ENCODE results near the gene ARHGEF7.

Gene ARHGEF7

DNA sequence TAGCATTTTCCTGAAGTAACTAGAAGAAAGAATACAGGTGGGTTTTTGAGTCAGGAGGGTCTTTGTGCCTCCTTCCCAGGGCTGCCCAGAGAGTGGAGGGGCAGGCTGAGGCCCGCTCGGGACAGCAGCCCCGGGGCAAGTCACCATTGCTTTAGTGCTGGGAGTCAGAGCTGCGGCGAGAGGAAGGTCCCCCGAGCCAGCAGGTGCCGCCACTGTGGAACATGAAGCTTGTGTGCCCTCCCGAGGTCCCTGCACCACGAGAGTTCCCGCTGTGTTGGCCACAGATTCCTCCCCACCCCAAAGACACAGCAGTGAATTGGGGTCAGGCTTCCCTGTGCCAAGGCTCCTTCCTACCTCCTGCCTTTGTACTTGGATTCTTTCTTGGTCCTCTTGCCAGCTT, 154.4 kb downstream of the ARHGEF7 start:
- DNase-seq (ENCODE audit: extremely low read depth, low read depth): no peak
- TF ChIP-seq, protein P1, sequence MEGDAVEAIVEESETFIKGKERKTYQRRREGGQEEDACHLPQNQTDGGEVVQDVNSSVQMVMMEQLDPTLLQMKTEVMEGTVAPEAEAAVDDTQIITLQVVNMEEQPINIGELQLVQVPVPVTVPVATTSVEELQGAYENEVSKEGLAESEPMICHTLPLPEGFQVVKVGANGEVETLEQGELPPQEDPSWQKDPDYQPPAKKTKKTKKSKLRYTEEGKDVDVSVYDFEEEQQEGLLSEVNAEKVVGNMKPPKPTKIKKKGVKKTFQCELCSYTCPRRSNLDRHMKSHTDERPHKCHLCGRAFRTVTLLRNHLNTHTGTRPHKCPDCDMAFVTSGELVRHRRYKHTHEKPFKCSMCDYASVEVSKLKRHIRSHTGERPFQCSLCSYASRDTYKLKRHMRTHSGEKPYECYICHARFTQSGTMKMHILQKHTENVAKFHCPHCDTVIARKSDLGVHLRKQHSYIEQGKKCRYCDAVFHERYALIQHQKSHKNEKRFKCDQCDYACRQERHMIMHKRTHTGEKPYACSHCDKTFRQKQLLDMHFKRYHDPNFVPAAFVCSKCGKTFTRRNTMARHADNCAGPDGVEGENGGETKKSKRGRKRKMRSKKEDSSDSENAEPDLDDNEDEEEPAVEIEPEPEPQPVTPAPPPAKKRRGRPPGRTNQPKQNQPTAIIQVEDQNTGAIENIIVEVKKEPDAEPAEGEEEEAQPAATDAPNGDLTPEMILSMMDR (IDR thresholded peaks at IDR 0.05; ENCODE audit: low read depth, low read length): no peak

DNA sequence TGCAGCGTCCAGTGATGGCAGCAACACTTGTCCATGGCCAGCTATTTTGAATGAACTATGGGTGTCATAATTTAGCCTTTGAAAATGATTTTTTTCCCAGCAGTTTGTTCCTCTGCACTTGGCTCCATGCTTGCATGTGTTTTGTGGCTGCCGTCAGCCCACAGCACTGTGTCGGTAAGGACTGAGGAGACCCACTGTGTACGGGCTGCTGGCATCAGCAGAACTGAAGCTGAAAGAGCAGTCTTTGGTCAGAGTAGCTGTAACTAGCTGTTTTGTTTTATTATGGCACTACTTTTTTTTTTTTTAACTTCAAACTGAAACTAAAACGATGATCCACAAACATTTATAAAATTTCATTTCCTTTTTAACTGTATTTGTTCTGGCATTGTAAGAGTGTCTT, 155.0 kb downstream of the ARHGEF7 start:
- TF ChIP-seq, protein P1 (IDR thresholded peaks at IDR 0.05; ENCODE audit: low read depth, low read length): no peak
- DNase-seq (ENCODE audit: extremely low read depth, low read depth): no peak

DNA sequence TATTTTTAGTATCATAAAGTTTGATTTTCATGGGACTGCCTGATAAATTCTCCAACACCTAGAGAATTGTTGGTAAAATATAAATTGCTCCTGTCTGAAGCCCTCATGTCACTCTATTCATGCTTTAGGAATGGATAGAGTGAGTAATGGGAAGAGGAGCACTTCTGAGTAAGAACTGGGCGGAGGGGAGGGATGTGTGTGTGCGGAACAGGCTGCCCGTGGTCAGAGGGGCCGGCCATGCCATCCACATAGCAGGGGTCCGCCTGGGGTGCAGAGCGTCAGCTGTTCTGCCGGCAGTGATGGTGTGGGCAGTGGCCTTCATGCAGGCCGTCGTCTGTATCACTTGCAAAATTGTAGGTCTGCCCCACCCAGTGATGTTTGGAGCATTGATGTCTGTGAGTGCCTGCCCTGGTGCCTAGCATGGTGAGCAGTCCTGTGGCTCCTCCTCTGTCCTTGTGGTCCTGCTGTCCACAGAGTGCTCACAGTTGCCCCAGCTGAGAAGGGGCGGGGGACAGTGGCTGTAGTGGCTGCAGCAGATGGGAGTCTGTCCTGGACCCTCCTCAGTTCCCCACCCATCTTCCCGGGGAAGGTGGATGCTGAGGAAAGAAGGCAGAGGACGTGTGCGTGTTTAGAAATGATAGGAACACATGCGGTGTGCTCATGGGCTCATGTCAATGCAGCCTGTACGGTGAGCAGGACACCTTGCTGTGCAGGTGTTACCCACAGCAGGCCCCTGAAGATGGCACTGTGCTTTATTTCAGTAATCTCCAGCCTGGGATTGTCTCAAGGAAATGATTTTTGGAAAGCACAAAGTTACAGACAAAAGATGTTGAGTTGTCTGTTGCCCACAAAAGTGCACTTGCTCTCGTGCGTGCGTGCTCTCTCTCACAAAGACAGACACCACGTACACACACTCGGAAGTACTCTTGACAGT, 155.9 kb downstream of the ARHGEF7 start:
- no peak for DNase-seq (ENCODE audit: extremely low read depth, low read depth)
- TF ChIP-seq, protein P1 (IDR thresholded peaks at IDR 0.05; ENCODE audit: low read depth, low read length): no peak

DNA sequence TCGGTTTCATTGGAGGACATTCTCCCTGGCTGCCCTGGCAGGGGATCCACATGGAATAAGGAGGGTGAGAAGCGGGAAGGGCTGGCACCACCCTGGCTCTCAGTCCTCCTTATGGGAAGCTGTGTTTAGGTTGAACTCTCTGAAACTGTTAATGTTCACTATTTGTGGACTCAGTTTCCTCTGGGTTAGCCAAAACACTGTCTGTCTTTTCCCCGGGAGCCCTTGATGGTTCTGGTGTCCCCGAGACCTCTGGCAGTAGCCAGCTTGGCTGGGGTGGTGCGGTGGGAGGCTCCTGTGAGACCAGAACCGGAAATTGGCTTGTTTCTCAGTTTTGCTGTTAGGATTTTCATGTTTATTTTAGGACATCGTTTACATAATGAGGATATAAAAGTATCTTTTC, 157.0 kb downstream of the ARHGEF7 start:
- TF ChIP-seq, protein P1 (IDR thresholded peaks at IDR 0.05; ENCODE audit: low read depth, low read length): no peak
- DNase-seq (ENCODE audit: extremely low read depth, low read depth): no peak

DNA sequence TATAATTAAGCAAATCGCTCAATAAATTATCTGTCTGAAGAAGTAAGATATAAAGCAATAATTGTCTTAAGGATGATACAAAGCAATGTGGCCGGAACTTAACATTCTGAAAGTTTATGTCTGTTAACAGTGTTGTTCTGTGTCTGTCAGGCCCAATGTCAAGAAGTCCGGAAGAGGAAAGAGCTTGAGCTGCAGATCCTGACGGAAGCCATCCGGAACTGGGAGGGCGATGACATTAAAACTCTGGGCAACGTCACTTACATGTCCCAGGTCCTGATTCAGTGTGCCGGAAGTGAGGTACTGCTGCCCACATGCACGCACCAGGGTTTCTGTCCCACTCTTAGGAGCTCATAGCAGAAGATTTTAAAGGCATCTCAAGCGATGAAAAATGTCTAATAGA, 160.3 kb downstream of the ARHGEF7 start:
- no peak for DNase-seq (ENCODE audit: extremely low read depth, low read depth)
- TF ChIP-seq, protein P1 (IDR thresholded peaks at IDR 0.05; ENCODE audit: low read depth, low read length): no peak

DNA sequence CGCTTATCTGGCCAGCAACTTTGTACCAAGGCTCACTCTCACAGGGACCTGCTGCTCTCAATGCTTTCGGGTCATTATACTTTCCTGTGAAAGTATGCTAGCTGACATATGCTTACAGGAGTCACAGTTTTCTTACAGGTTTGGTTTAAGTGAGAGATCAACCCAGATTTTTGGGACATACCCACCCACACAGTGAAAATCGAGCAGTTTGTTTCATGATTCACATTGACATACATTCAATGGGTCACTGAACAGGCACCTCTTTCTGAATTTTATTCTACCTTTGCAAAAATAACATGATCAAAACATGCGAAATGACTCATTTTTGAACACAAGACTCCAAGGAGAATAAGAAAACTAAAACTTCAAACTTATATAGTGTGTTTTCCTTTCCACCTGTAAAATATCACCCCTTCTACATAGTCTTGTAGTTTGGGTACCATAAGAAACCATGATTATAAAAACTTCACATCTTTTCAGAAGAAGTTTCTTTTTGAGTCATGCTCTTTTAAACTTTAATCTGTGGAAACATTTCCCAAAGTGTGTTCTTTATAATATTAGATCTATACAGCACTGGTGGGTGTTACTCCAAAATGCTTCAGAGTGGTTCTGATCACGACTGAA, 161.0 kb downstream of the ARHGEF7 start:
- TF ChIP-seq, protein P1 (IDR thresholded peaks at IDR 0.05; ENCODE audit: low read depth, low read length): no peak
- DNase-seq (ENCODE audit: extremely low read depth, low read depth): no peak

DNA sequence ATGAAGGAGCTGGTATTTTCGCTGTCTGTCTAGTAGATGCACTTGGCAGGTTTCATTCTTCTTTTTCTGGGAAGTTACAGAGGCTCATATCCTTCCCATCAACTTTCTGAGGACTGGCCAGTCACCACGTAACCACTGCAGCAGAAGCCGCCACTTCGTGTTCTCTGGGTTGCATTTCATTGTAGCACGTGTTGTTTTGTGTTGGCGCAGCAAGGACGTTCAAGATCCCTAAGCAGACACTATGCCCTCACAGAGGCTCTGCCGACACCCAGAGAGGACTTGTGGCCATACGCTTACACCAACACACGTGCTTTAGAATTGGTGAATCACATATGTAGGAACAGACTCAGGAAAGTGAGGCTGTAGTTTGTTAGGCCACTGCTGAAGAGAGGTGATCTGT, 163.1 kb downstream of the ARHGEF7 start:
- TF ChIP-seq, protein P1 (IDR thresholded peaks at IDR 0.05; ENCODE audit: low read depth, low read length): no peak

More for the DNA sequence above, 163.1 kb downstream of the ARHGEF7 start:
- DNase-seq (ENCODE audit: extremely low read depth, low read depth): no peak

Data from AG09319 (cell line).